ENCODE results near the gene CCR7. TPM values are rescaled to one million over a fixed set of nuclear protein-coding genes. Genes with fewer than 3 reads are reported as not detected.

CCR7 gene
- total RNA-seq, 1 experiment from 2014 or later = 0.57 TPM

DNA sequence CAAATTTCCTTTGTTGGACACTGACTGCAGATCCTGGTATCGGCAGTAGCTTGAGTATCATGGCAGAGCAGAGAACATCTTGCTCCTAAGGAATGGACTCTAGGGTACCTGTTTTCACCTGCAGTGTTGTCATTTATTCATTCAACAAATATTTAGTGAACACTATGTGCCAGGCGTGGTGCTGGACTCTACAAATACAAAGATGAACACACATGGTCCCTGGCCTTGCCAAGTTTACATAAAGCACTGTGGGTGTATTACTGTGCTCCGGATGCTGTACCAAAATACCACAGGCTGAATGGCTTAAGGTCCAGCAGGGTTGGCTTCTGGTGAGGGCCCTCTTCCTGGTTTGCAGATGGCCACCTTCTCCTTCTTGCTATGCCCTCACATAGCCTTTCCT, 14.2 kb upstream of the CCR7 start:
- no peak for TF ChIP-seq ZMAT4 (CRISPR knock-in tag; IDR thresholded peaks at IDR 0.05)
- no peak for TF ChIP-seq ATF1 (CRISPR knock-in tag; IDR thresholded peaks at IDR 0.05)
- TF ChIP-seq, protein P1, sequence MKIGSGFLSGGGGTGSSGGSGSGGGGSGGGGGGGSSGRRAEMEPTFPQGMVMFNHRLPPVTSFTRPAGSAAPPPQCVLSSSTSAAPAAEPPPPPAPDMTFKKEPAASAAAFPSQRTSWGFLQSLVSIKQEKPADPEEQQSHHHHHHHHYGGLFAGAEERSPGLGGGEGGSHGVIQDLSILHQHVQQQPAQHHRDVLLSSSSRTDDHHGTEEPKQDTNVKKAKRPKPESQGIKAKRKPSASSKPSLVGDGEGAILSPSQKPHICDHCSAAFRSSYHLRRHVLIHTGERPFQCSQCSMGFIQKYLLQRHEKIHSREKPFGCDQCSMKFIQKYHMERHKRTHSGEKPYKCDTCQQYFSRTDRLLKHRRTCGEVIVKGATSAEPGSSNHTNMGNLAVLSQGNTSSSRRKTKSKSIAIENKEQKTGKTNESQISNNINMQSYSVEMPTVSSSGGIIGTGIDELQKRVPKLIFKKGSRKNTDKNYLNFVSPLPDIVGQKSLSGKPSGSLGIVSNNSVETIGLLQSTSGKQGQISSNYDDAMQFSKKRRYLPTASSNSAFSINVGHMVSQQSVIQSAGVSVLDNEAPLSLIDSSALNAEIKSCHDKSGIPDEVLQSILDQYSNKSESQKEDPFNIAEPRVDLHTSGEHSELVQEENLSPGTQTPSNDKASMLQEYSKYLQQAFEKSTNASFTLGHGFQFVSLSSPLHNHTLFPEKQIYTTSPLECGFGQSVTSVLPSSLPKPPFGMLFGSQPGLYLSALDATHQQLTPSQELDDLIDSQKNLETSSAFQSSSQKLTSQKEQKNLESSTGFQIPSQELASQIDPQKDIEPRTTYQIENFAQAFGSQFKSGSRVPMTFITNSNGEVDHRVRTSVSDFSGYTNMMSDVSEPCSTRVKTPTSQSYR (CRISPR knock-in tag; IDR thresholded peaks at IDR 0.05) = no peak
- TF ChIP-seq GRHL2 (CRISPR knock-in tag; IDR thresholded peaks at IDR 0.05; ENCODE audit: insufficient replicate concordance, severe bottlenecking) = no peak
- no peak for TF ChIP-seq ZNF423 (CRISPR knock-in tag; IDR thresholded peaks at IDR 0.05)
- no peak for TF ChIP-seq TCF7 (CRISPR knock-in tag; IDR thresholded peaks at IDR 0.05; ENCODE audit: low read depth)
- TF ChIP-seq ESRRA (CRISPR knock-in tag; IDR thresholded peaks at IDR 0.05; ENCODE audit: borderline replicate concordance) = no peak
- TF ChIP-seq FOXJ3 (CRISPR knock-in tag; IDR thresholded peaks at IDR 0.05; ENCODE audit: borderline replicate concordance) = no peak
- TF ChIP-seq, protein P2, sequence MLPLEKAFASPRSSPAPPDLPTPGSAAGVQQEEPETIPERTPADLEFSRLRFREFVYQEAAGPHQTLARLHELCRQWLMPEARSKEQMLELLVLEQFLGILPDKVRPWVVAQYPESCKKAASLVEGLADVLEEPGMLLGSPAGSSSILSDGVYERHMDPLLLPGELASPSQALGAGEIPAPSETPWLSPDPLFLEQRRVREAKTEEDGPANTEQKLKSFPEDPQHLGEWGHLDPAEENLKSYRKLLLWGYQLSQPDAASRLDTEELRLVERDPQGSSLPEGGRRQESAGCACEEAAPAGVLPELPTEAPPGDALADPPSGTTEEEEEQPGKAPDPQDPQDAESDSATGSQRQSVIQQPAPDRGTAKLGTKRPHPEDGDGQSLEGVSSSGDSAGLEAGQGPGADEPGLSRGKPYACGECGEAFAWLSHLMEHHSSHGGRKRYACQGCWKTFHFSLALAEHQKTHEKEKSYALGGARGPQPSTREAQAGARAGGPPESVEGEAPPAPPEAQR (CRISPR knock-in tag; IDR thresholded peaks at IDR 0.05) = no peak
- TF ChIP-seq, protein P3, sequence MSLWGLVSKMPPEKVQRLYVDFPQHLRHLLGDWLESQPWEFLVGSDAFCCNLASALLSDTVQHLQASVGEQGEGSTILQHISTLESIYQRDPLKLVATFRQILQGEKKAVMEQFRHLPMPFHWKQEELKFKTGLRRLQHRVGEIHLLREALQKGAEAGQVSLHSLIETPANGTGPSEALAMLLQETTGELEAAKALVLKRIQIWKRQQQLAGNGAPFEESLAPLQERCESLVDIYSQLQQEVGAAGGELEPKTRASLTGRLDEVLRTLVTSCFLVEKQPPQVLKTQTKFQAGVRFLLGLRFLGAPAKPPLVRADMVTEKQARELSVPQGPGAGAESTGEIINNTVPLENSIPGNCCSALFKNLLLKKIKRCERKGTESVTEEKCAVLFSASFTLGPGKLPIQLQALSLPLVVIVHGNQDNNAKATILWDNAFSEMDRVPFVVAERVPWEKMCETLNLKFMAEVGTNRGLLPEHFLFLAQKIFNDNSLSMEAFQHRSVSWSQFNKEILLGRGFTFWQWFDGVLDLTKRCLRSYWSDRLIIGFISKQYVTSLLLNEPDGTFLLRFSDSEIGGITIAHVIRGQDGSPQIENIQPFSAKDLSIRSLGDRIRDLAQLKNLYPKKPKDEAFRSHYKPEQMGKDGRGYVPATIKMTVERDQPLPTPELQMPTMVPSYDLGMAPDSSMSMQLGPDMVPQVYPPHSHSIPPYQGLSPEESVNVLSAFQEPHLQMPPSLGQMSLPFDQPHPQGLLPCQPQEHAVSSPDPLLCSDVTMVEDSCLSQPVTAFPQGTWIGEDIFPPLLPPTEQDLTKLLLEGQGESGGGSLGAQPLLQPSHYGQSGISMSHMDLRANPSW (CRISPR knock-in tag; conservative IDR thresholded peaks at IDR 0.05; ENCODE audit: low read depth) = no peak
- no peak for TF ChIP-seq FOXP1 (CRISPR knock-in tag; IDR thresholded peaks at IDR 0.05; ENCODE audit: borderline replicate concordance)
- no peak for TF ChIP-seq OVOL2 (CRISPR knock-in tag; IDR thresholded peaks at IDR 0.05; ENCODE audit: borderline replicate concordance)
- no peak for TF ChIP-seq JAZF1 (CRISPR knock-in tag; IDR thresholded peaks at IDR 0.05)
- H3K4me1 Mint-ChIP-seq = peaks cover 7% of the 10 kb centered on the region
- 0 out of 2 replicates have a peak, but pooled peaks cover 2% of the 10 kb centered on the region for H3K36me3 Mint-ChIP-seq
- DNase-seq (ENCODE audit: low spot score) = no peak
- no peak overlapping the region for H3K27ac Mint-ChIP-seq
- CTCF ChIA-PET = no interaction called here
- no peak for ATAC-seq
- no peak overlapping the region for H3K4me3 Mint-ChIP-seq
- POLR2A ChIA-PET = no interaction called here
- H3K27me3 Mint-ChIP-seq (ENCODE audit: low read depth) = peaks cover 7% of the 10 kb centered on the region; the same call in 1 of the 2 replicates
- H3K9me3 Mint-ChIP-seq = peaks cover 14% of the 10 kb centered on the region

GRCh38 chr17:40577611-40578065, 12.4 kb upstream of the CCR7 start:
- CTCF ChIA-PET = interaction anchor here (1.5 kb wide), 1 partner anchor 18 kb away, joined by 4 read pairs; no protein-coding TSS in a partner anchor
- DNase-seq (ENCODE audit: low spot score) = no peak
- no peaks in the 10 kb centered on the region for H3K36me3 Mint-ChIP-seq
- H3K4me1 Mint-ChIP-seq = peaks cover 7% of the 10 kb centered on the region
- POLR2A ChIA-PET = no interaction called here
- no peak overlapping the region for H3K4me3 Mint-ChIP-seq
- H3K27ac Mint-ChIP-seq = no peak overlapping the region
- peaks cover 19% of the 10 kb centered on the region for H3K9me3 Mint-ChIP-seq
- peaks cover 6% of the 10 kb centered on the region; the same call in 1 of the 2 replicates for H3K27me3 Mint-ChIP-seq (ENCODE audit: low read depth)
- ATAC-seq = no peak
- TF ChIP-seq OVOL2 (CRISPR knock-in tag; IDR thresholded peaks at IDR 0.05; ENCODE audit: borderline replicate concordance) (no peak), JUN (CRISPR knock-in tag; IDR thresholded peaks at IDR 0.05) (no peak), MYBL2 (CRISPR knock-in tag; IDR thresholded peaks at IDR 0.05) (no peak), E2F5 (CRISPR knock-in tag; IDR thresholded peaks at IDR 0.05) (no peak), TEAD1 (CRISPR knock-in tag; IDR thresholded peaks at IDR 0.05) (no peak), ZNF425 (CRISPR knock-in tag; conservative IDR thresholded peaks at IDR 0.05) (no peak), CREB1 (CRISPR knock-in tag; IDR thresholded peaks at IDR 0.05) (no peak), ZNF671 (CRISPR knock-in tag; IDR thresholded peaks at IDR 0.05) (no peak), TEAD4 (CRISPR knock-in tag; IDR thresholded peaks at IDR 0.05) (no peak), ZNF423 (CRISPR knock-in tag; IDR thresholded peaks at IDR 0.05) (no peak), SMAD3 (CRISPR knock-in tag; IDR thresholded peaks at IDR 0.05; ENCODE audit: borderline replicate concordance) (no peak), EMX1 (CRISPR knock-in tag; IDR thresholded peaks at IDR 0.05) (no peak), FOXP4 (CRISPR knock-in tag; IDR thresholded peaks at IDR 0.05) (no peak)
